GM18520 (cell line): ENCODE measurements around the gene RPS8.
"Not testable (repeated sequence)": the region's sequence is repeated elsewhere in the genome, so short reads cannot be mapped to it uniquely, and the experiment has no call there.

ENCODE experiments used
- ATAC-seq: cut with Tn5 transposase; IDR thresholded peaks from one replicate; pipeline ENCODE4 v1.9.1; 2021; ENCODE audit not compliant: unreplicated experiment

Gene RPS8

GRCh38 chr1:44780583-44781121 lies 5.3 kb downstream of the RPS8 start:
- ATAC-seq = no peak

DNA sequence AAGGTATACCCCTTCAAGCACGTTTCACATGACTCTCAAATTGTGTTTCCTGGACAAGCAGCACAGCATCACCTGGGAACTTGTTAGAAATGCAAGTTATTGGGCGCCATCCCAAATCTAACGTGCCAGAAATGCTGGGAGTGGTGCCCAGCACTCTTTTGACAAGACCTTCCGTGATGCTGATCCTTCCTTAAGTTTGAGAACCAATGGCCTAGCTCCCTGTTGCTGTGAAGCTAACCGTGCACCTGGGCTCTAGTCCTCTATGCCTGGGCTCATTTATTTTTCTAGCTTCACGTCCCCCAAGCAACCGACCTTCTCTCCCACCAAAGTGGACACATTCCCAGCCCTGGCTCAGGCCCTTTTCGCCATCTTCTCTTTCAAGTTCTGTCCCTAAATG lies 8.4 kb downstream of the RPS8 start:
- no peak for ATAC-seq

- no peak for ATAC-seq
Measured at GRCh38 chr1:44784094-44785028, 9.0 kb downstream of the RPS8 start.

GRCh38 chr1:44785029-44785380 lies 9.7 kb downstream of the RPS8 start:
- no peak for ATAC-seq

DNA sequence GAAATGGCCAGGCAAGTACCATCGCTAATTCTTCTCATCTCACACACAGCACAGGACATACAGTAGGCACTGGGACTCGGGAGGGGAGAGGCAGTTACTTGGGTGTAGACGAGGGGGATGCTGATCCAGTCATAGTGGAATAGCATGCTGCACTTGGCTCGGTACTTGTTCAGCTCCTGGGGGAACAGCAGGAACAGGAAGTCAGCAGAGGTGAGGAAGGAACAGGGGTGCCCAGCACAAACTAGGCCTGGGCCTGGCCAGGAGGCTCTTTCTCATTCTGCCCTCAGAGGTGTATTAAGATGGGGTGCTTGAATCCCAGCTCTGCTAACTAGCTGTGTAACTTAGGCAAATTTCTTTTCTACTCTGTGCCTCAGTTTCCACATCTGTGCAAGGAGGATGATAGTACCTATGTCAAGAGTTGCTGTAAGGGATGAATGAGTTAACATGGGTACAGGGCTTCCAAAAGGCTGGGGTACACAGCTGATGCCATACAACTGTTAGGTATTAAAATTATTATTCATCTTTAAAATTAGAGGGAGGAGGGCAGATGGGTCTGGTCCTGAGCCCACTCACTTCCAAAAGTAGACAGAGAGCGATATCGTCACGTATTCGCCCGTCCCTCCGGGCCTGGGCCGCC lies 10.3 kb downstream of the RPS8 start:
- ATAC-seq = no peak

GRCh38 chr1:44786138-44786840 lies 10.9 kb downstream of the RPS8 start:
- no peak for ATAC-seq

DNA sequence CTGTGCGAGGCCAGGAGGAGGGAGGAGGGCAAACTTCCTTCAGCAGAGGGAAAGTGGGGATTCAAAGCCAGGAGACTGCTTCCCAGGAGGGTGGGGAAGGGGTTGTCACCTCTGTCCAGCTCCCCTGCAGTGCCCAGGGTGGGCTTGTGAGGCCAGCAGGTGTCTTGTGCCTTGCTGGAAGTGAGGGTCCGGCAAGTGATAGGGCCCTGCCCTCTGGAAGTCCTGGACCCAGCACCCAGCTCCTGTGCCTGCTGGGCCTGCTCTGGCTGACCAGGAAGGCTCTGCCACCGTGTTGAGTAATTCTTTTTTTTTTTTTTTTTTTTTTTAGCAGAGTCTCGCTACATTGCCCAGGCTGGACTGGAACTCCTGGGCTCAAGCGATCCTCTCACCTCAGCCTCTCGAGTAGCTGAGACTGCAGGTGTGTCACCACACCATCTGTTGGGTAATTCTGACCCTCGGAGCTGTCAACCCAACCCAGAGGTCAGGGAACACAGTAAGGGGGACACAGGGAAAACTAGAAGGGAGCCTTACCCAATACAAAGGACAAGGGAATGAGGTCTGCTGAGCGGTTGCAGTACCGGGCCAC lies 11.6 kb downstream of the RPS8 start:
- no peak for ATAC-seq

GRCh38 chr1:44787506-44787905 lies 12.2 kb downstream of the RPS8 start:
- ATAC-seq = no peak

GRCh38 chr1:44788120-44788860 lies 12.9 kb downstream of the RPS8 start, which contains the start of gene BEST4:
BEST4 (minus strand) TSS chr1:44788170; CDS start chr1:44787705, 465 bp downstream.
- no peak for ATAC-seq

DNA sequence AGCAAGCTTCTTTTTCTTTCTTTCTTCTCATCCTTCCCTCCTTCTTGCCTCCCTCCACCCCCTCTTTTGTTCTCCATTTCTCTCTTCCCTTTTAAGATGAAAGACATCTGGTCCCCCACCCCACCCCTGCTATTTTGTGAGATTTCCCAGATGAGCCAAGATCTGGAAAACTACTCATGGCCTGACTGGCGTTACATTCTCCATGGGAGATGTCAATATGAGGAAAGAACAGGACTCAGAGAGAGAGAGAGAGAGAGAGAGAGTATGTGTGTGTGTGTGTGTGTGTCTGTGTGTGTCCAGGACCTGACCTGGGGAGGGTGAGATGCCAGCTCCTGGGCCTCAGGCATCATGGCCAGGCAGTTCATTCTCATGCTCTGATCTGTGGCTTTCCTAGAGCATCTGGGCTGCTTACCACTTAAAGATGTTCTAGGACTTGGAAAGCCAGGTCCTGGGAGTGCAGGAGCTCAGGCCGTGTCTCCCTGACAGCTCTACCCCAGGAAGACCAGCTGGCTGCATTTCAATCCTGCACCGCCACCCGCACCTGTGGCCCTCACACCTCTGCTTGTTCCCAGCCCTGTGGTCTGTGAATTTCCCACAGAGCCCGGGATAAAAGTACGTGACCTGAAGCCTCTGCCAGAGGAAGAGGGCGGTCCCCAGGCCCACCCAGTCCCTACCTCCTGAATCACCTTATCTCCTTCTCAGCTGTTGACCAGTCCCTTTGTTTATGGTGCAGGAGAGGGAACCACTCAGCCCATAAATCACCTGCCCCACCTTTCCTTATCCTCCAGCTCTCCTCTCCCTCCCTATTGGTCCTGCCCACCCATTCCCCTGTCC lies 15.8 kb downstream of the RPS8 start:
- no peak for ATAC-seq

GRCh38 chr1:44792736-44793502 lies 17.6 kb downstream of the RPS8 start:
- ATAC-seq = no peak

GRCh38 chr1:44797886-44798285 lies 22.5 kb downstream of the RPS8 start:
- not testable (repeated sequence) for ATAC-seq

DNA sequence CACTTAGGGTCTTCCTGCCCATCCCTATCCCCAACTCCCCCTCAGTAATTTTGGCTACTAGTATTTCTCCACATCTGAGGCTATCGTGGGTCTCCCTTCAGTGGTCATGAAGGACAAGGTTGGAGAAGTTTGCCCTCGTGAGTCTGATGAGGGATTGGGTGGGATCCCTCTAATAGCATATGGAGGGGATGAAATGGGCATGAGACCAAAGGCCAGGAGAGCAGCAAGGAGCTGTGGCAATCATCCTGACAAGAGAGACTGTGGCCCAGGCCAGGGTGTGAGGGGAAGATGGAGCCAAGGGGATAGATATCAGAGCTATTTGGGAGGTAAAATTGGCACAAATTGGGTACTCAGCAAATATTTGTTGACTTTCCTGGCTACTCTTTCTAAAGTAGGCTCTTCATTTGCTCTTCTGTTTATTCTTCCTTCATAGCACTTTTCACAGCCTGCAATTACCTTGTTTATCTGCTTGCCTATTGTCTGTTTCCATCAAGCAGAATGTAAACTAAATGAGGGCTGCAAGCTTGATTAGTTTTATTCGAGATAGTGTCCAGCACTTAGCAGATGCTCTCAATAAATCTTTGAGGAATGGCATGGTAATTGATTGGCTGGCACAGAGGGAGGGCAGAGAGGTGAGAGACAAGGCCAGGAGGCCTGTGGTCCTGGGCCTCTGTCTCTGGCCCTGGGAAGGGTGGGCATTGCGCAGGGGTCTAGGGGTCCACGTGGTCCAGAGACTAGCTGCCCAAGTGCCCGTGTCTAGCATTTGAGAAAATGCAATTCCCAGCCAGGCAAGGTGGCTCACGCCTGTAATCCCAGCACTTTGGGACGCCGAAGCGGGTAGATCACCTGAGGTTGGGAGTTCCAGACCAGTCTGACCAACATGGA lies 23.4 kb downstream of the RPS8 start:
- no peak for ATAC-seq

GRCh38 chr1:44799770-44800584 lies 24.6 kb downstream of the RPS8 start, which contains the start of gene PLK3:
PLK3 (plus strand) TSS chr1:44800377; CDS start chr1:44800464, 87 bp downstream.
- ATAC-seq = peak; percentile 66

DNA sequence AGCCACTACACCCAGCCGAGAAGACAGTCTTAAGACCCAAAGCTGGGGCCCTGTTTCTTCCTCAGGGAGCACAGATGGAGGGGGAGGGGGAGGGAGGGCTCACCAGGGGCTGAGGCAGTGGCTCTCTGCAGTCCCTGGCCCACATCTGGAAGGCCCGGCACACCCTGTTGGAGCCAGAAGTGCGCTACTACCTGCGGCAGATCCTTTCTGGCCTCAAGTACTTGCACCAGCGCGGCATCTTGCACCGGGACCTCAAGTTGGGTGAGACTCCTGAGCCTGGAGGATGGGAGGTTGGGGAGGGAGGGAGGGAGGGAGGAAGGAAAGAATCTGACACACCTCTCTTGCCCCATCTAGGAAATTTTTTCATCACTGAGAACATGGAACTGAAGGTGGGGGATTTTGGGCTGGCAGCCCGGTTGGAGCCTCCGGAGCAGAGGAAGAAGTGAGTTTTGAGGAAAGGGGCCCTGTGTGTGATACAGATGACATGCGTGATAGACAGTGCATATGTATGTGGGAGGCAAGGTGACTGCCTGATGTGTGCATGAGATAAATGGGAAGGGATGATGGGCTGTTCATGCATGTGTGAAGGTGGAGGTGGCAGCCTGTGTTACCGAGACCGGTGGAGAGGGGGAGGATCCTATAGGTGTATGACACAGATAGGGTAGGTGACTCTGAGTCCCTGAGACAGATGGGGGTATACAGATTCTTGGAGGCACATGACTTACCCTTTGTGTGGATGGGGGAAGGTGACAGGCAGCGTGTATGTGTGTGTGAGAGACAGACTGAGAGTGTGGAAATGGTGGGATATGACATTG lies 26.4 kb downstream of the RPS8 start:
- ATAC-seq = no peak
